ENCODE results near the gene POC5.

DNA sequence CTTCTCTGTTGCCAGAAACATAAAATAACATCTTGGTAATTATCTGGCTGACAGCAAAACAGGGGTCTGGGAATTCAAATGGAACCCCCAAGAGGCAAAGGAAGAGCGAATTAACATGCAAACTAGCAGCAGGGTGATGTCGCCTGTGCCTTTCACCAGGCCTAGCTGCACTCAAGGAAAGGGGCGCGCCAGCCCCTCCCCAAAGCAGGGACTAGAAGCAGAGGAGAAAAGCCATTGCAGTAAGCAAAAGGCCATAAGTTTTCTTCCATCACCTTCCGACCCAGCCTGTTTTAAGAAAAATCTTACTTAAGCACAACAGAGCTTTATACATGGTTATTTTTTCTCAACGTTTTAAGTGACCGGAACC, 539 bp downstream of the POC5 start:
- TF ChIP-seq SUZ12 (IDR thresholded peaks at IDR 0.05; ENCODE audit: extremely low read depth, insufficient read depth, insufficient read length) (no peak), YY1 (IDR thresholded peaks at IDR 0.05; ENCODE audit: insufficient read depth, insufficient read length) (no peak)
